B cell (primary cell): Measurements from ENCODE around the gene EIF5A. TPM values are rescaled to one million over a fixed set of nuclear protein-coding genes. Genes with fewer than 3 reads are reported as not detected.

Source experiments
- ATAC-seq: fragments of 200-7000 bp; cut with Tn5 transposase; one replicate; pipeline ENCODE4 v1.10.0; 2021; ENCODE audit warnings: low read depth, mild to moderate bottlenecking, moderate number of reproducible peaks, moderate library complexity
- CTCF ChIA-PET: fragments of 350-600 bp; sonication (Branson Sonifier 250); formaldehyde crosslinking; loops from one replicate; lab custom pipeline; 2021; ENCODE audit warnings: antibody characterized with exemption, inconsistent platforms; lab: Charles Lee
- POLR2A ChIA-PET: fragments of 350-600 bp; sonication (Branson Sonifier 250); formaldehyde crosslinking; loops from one replicate; lab custom pipeline; 2021; ENCODE audit warnings: antibody characterized with exemption; lab: Charles Lee
- DNase-seq: peaks from one replicate; pipeline ENCODE4 v3.0.0; 2013
- H2AFZ ChIP-seq: 2 replicates; pipeline ENCODE4 v1.6.1; 2012; ENCODE audit warnings: mild to moderate bottlenecking, low read depth, low read length; ENCODE audit not compliant: insufficient read depth, poor library complexity, severe bottlenecking
- H3K27ac ChIP-seq, 2 donors: 1 replicate in 1 of 2; 2 replicates in 1 of 2; pipeline ENCODE4 v1.5.1; 2012 to 2013; ENCODE audit warnings: low read length in 2 of 2, mild to moderate bottlenecking in 2 of 2, moderate library complexity in 1 of 2
- H3K27me3 ChIP-seq, 4 experiments: fragments of 200-600 bp in 1 of 4; sonication (generic) in 1 of 4; replicated peaks in 1 of 4; 1 replicate in 2 of 4; 2 replicates in 2 of 4; pipeline versions ENCODE4 v1.6.1 to v1.7.0; 2013 to 2016; ENCODE audit warnings: low read length in 3 of 4, mild to moderate bottlenecking in 2 of 4, mixed read lengths in 1 of 4, moderate library complexity in 1 of 4; ENCODE audit not compliant: insufficient read depth in 4 of 4, control insufficient read depth in 3 of 4; ENCODE audit errors: control extremely low read depth in 1 of 4
- H3K36me3 ChIP-seq, 2 experiments: replicated peaks in 1 of 2; 1 replicate in 1 of 2; 2 replicates in 1 of 2; pipeline versions ENCODE4 v1.6.1 to v1.7.1; 2013; ENCODE audit warnings: low read length in 1 of 2; ENCODE audit not compliant: insufficient read depth in 2 of 2, control insufficient read depth in 1 of 2; ENCODE audit errors: control extremely low read depth in 1 of 2, extremely low read depth in 1 of 2
- H3K4me1 ChIP-seq, 2 donors: fragments of 200-600 bp in 1 of 2; sonication (generic) in 1 of 2; 1 replicate in 1 of 2; 2 replicates in 1 of 2; pipeline versions ENCODE4 v1.5.1 to v1.6.1; 2013 to 2017; ENCODE audit warnings: low read length in 2 of 2; ENCODE audit not compliant: control insufficient read depth in 2 of 2, insufficient read depth in 2 of 2
- H3K4me2 ChIP-seq: replicated peaks from 2 replicates; pipeline ENCODE3; 2012; ENCODE audit warnings: mild to moderate bottlenecking, low read depth, low read length; ENCODE audit not compliant: poor library complexity, severe bottlenecking
- H3K4me3 ChIP-seq, 5 experiments: fragments of 200-600 bp in 1 of 5; sonication (generic) in 1 of 5; 1 replicate in 3 of 5; 2 replicates in 2 of 5; pipeline versions ENCODE4 v1.5.1 to v1.7.0; 2011 to 2016; ENCODE audit warnings: low read length in 4 of 5, mild to moderate bottlenecking in 4 of 5, low read depth in 2 of 5, control low read depth in 1 of 5, moderate library complexity in 1 of 5; ENCODE audit not compliant: insufficient read depth in 1 of 5; ENCODE audit errors: control extremely low read depth in 1 of 5, extremely low read depth in 1 of 5
- H3K79me2 ChIP-seq: fragments of 200-600 bp; sonication (generic); one replicate; pipeline ENCODE4 v1.6.0; 2016; ENCODE audit warnings: low read length; ENCODE audit not compliant: control insufficient read depth, insufficient read depth
- H3K9ac ChIP-seq: fragments of 200-600 bp; sonication (generic); 2 replicates; pipeline ENCODE4 v1.6.1; 2017; ENCODE audit warnings: mild to moderate bottlenecking, low read length, moderate library complexity
- H3K9me3 ChIP-seq, 3 donors: one replicate each; pipeline versions ENCODE4 v1.6.1 to v1.7.1; 2013; ENCODE audit warnings: low read length in 2 of 3; ENCODE audit not compliant: control insufficient read depth in 2 of 3, insufficient read depth in 1 of 3; ENCODE audit errors: control extremely low read depth in 1 of 3
- H4K20me1 ChIP-seq: 2 replicates; pipeline ENCODE4 v1.6.0; 2012; ENCODE audit warnings: mild to moderate bottlenecking, low read length; ENCODE audit not compliant: insufficient read depth, control insufficient read depth, poor library complexity, severe bottlenecking
- H3K27ac Mint-ChIP-seq: one replicate; pipeline ENCODE4 v1.8.0; 2021; ENCODE audit warnings: mixed read lengths
- H3K27me3 Mint-ChIP-seq: one replicate; pipeline ENCODE4 v1.8.0; 2021; ENCODE audit warnings: mixed read lengths
- H3K4me1 Mint-ChIP-seq: one replicate; pipeline ENCODE4 v1.8.0; 2021; ENCODE audit warnings: mixed read lengths
- H3K4me3 Mint-ChIP-seq: one replicate; pipeline ENCODE4 v1.8.0; 2021; ENCODE audit warnings: mixed read lengths
- H3K9me3 Mint-ChIP-seq: one replicate; pipeline ENCODE4 v1.8.0; 2022; ENCODE audit warnings: mixed read lengths; ENCODE audit not compliant: insufficient read depth
- CTCF ChIP-seq: fragments of 200-600 bp; IDR thresholded peaks from one replicate; pipeline ENCODE4 v1.8.0; 2022; ENCODE audit warnings: antibody characterized with exemption, mild to moderate bottlenecking
- EZH2 ChIP-seq: IDR thresholded peaks from 2 replicates; pipeline ENCODE4 v1.6.1; 2012; ENCODE audit warnings: borderline replicate concordance, low read depth, mild to moderate bottlenecking, moderate library complexity, low read length; ENCODE audit not compliant: insufficient read depth, poor library complexity, severe bottlenecking
- WGBS: methylation state at CpG from one replicate; pipeline ENCODE4 v1.1.5; 2013; ENCODE audit warnings: missing lambda C conversion rate; ENCODE audit not compliant: insufficient coverage; 5-methylcytosine and 5-hydroxymethylcytosine counted together
- intact Hi-C: fragments of 100-400 bp; cut with micrococcal nuclease; formaldehyde crosslinking; loops from one replicate; pipeline ENCODE4 v1.10.0; 2022
- polyA plus RNA-seq: library from polyadenylated mRNA; depleted of rRNA; stranded (reverse); fragments of >200 nt; gene quantifications from 2 replicates; pipeline ENCODE4 v1.2.3, GENCODE V29; 2012
- total RNA-seq, 2 donors: library from RNA; stranded (reverse); fragments of 120-200 nt in 1 of 2; gene quantifications; 1 replicate in 1 of 2; 2 replicates in 1 of 2; pipeline versions ENCODE4 v1.2.3 to v1.2.4, GENCODE V29; 2013 to 2022

EIF5A gene
- total and polyA plus RNA-seq, 2 donors (not counting 1 experiment from before 2014, with no cell fraction given): 233 to 576 TPM

GRCh38 chr17:7340179-7340578 lies 32.8 kb downstream of the EIF5A start:
- Histone ChIP-seq H3K27ac (no peak overlapping the region), H3K9me3 (no peaks in the 10 kb centered on the region), H3K4me1 (peaks cover 16 to 39% of the 10 kb centered on the region in 2 donors), H3K36me3 (peaks cover 6 to 61% of the 10 kb centered on the region in 2 experiments), H2AFZ (no peak overlapping the region), H4K20me1 (peaks cover 49% of the 10 kb centered on the region), H3K4me2 (no peak overlapping the region), H3K4me3 (no peak overlapping the region), H3K9ac (no peak overlapping the region), H3K79me2 (peaks cover 64% of the 10 kb centered on the region), H3K27me3 (no peaks in the 10 kb centered on the region)
- no peak for TF ChIP-seq EZH2
- TF ChIP-seq CTCF: no peak
- H3K27me3 Mint-ChIP-seq: no peaks in the 10 kb centered on the region
- 100% methylated on average over 1 of the region's 2 CpGs for WGBS
- intact Hi-C loops: no loop called here
- DNase-seq (no peak), ATAC-seq (no peak)
- POLR2A ChIA-PET: no interaction called here
- H3K27ac Mint-ChIP-seq: no peak overlapping the region
- H3K9me3 Mint-ChIP-seq: no peaks in the 10 kb centered on the region
- H3K4me1 Mint-ChIP-seq: peaks cover 30% of the 10 kb centered on the region
- no peak overlapping the region for H3K4me3 Mint-ChIP-seq
- CTCF ChIA-PET: interaction anchor here (2.0 kb wide), 1 partner anchor 96 kb away, joined by 5 read pairs; no protein-coding TSS in a partner anchor

GRCh38 chr17:7341842-7342241 lies 34.4 kb downstream of the EIF5A start:
- H3K4me1 Mint-ChIP-seq: peaks cover 19% of the 10 kb centered on the region
- H3K9me3 ChIP-seq: no peaks in the 10 kb centered on the region
- ChIA-PET POLR2A (no interaction called here), CTCF (interaction anchor here (0.6 to 5.8 kb wide), 2 partner anchors 17 to 37 kb away, joined by 3 to 47 read pairs; no protein-coding TSS in a partner anchor)
- no peak overlapping the region for H3K27ac ChIP-seq
- no peak overlapping the region for H3K4me3 ChIP-seq
- no peak overlapping the region for H3K4me2 ChIP-seq
- peaks cover 6 to 28% of the 10 kb centered on the region in 2 donors for H3K4me1 ChIP-seq
- H3K36me3 ChIP-seq: peaks cover 10 to 76% of the 10 kb centered on the region in 2 experiments
- no peak overlapping the region for H3K9ac ChIP-seq
- H3K27me3 ChIP-seq: no peaks in the 10 kb centered on the region
- peaks cover 56% of the 10 kb centered on the region for H3K79me2 ChIP-seq
- no peak overlapping the region for H3K27ac Mint-ChIP-seq
- H3K9me3 Mint-ChIP-seq: no peaks in the 10 kb centered on the region
- intact Hi-C loops: no loop called here
- no peak overlapping the region for H2AFZ ChIP-seq
- H4K20me1 ChIP-seq: peaks cover 57% of the 10 kb centered on the region
- TF ChIP-seq EZH2 (no peak), CTCF (no peak)
- DNase-seq (no peak), ATAC-seq (no peak)
- no peaks in the 10 kb centered on the region for H3K27me3 Mint-ChIP-seq
- H3K4me3 Mint-ChIP-seq: no peak overlapping the region
- WGBS: 95% methylated on average over 7 of the region's 13 CpGs
